GM04504 (cell line): Measurements from ENCODE around the gene NUMB.

Source experiments
- DNase-seq: peaks from one replicate; pipeline ENCODE4 v3.0.0-alpha.2; 2012; ENCODE audit warnings: low read depth

Gene NUMB

DNA sequence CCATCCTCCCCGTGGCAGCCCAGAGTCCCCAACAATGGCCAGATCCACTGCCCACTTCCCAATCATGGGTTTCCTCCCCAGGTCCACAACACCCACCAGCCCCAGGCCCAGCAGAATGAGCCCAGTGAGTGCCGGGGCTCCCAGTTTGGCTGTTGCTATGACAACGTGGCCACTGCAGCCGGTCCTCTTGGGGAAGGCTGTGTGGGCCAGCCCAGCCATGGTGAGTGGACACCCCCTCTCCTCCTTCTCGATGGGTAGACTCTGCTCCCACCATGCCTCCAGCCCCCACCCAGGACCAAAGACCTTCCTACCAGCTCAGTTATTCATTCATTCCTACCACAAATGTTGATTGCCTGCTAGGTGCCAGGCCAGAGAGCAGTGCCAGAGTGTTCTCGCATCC, 197.3 kb downstream of the NUMB start:
- no peak for DNase-seq

DNA sequence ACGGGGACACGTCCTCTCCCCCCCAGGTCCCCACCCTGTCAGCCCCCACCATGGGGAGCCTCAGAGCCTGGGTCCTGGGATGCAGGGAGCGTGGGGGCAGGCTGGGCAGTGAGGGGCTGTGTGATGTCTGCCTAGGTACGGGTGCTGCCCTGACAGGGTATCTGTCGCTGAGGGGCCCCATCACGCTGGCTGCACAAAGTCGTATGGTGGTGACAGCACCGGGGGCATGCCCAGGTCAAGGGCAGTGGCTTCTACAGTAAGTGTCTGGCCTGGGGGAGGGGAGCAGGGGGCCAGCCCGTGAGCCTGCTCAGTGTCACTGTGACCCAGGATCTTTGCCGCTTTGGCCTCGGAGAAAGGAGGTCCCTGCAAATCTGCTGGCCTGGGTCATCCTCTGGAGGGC, 197.8 kb downstream of the NUMB start:
- DNase-seq = no peak

DNA sequence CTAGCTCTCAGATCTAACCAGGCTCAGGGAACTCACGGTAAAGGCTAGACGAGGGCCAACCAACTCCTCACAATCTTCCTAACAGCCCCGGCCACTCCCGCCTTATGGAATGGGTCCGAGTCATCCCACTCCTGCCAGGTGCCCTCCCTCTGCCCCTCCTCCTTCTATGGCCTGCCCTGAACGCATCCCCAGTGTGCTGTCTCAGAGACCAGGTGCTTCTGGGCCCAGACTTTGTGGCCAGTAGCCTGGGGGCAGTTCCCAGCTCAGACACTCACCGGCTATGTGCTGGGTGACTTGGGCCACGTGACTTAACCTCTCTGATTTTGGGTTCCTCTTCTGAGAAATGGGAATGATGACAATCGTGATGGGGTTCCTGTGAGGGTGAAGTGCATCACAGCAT, 198.5 kb downstream of the NUMB start:
- no peak for DNase-seq

DNA sequence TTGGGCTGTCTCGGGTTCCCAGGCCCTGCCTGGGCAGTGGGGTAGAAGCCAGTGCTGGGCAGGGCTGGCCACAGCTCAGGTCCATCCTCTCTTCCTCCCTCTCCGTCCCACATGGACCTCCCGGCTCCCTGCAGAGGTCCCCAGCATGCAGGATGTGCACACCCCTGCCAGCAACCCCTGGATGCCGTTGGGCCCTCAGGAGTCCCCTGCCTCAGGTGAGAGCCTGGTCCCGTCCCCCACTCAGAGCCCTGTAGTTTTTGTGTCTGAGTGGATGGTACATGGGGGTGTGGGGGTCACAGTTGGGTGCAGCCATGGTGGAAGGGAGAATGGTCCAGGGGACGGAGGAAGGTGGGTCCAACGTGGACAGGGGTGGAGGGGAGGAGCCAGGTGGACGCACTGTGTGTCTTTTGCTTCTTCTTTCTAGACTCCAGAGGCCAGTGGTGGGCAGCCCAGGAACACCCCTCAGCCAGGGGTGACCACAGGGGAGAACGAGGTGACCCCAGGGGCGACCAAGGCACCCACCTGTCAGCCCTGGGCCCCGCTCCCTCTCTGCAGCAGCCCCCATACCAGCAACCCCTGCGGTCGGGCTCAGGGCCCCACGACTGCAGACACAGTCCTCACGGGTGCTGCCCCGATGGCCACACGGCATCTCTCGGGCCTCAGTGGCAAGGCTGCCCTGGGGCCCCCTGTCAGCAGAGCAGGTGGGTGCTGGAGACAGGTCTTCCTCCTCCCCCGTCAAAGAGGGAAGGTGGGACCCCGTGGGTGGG, 199.3 kb downstream of the NUMB start:
- DNase-seq = no peak

DNA sequence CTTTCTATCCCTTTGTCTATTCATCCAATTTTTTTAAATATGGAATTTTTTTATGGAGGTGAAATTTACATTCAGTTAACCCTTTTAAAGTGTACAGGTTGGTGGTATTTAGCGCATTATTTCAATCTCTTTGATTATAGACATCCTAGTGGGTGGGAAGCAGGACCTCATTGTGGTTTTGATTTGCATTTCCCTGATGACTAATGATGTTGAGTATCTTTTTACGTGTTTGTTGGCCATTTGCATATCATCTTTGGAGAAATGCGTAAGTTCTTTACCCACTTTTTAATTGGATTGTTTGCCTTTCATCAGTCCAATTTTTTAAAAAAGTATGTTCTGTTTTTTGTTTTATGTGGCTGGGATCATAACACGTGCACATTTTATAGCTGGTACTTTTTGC, 200.3 kb downstream of the NUMB start:
- no peak for DNase-seq

DNA sequence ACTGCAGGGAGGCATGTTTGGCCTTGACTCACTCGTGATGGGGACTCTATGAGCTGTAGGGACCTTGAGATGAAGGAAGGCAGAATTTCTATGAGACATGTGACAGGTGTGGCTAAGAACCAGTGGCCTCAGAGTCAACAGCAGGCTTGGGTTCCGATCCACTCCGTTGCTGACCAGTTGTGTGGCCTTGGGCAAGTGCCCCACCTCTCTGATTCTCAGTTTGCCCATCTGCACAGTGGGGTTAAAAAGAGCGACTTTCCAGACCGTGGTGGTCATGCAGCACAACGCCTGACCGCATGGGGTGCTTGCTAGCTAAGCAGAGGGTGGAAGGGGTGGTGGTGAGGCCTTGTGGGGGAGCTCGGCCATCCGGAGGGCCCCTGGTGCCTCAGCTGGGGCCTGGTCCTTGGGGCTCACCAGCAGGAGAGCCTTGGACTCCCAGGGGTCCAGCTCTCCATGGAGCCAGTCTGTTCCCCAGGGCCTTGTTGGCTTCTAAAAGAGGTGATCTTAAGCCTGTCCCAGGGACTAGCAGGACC, 202.6 kb downstream of the NUMB start:
- DNase-seq = no peak

DNA sequence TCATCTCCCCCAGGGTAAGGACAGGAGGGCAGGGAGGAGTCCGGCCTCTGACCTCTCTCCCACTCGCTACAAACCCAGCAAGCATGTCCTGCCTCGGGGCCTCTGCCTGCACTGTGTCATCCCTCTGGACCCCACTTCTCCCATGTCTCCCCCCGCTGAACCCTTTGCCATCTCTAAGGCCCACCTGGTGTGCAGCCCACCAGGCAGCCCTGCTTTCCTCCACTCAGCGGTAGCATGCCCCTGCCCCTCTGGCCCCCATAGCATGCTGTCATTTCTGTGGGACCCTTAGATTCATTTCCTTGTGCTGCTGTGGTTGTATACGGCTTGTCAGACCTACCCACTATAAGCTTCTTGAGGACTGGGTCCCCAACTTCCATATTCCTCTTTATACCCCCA, 203.3 kb downstream of the NUMB start:
- DNase-seq = no peak

DNA sequence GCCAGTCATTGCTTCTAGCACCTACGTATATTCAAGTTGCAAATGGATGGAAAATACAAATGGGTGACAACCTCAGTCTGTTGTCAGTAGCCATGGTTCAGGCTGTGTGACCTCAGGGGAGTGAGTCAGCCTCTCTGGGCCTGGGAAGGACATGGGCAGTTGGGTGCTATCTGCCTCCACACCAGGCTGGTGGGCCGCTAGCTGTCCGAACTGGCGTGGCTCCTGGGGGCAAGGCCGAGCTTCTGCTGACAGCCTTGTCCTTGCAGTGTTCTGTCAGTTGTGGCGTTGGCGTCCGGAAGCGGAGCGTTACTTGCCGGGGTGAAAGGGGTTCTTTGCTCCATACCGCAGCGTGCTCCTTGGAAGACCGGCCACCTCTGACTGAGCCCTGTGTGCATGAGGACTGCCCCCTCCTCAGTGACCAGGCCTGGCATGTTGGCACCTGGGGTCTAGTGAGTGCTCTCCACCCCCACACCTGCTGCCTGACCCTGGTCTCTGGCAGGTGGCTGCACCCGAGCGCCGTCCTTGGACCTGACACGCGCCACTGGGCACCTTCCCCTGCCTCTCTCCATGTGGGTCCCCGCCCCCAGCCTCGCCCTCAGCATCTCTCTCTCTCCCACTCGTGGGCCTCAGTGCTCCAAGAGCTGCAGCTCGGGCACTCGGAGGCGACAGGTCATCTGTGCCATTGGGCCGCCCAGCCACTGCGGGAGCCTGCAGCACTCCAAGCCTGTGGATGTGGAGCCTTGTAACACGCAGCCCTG, 203.9 kb downstream of the NUMB start:
- no peak for DNase-seq

DNA sequence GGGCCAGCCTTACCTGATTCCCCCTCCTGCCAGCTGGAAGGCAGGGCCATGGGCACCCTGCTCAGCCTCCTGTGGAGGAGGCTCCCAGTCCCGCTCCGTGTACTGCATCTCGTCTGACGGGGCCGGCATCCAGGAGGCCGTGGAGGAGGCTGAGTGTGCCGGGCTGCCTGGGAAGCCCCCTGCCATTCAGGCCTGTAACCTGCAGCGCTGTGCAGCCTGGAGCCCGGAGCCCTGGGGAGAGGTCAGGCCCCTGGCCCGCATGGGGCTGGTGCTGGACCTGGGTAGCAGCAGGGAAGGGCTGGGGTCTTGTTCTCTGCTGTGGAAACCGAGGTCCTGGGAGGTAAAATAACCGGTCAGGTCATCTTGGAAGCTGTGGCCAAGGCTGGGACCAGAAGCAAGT, 204.6 kb downstream of the NUMB start:
- no peak for DNase-seq

DNA sequence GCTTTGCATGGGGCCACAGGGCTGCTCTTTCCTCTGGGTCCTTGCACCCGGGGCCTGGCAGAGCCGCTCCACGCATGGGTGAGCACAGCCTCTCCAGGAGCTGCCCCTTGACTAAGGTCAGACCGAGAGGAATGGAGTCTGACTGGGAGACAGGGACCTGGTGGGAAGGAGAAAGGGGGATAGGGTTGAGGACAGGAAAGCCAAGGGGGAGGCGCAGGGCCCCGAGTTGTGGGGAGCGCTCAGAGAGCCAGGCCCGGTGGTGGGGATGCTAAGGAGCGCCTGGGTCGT, 205.1 kb downstream of the NUMB start:
- no peak for DNase-seq

DNA sequence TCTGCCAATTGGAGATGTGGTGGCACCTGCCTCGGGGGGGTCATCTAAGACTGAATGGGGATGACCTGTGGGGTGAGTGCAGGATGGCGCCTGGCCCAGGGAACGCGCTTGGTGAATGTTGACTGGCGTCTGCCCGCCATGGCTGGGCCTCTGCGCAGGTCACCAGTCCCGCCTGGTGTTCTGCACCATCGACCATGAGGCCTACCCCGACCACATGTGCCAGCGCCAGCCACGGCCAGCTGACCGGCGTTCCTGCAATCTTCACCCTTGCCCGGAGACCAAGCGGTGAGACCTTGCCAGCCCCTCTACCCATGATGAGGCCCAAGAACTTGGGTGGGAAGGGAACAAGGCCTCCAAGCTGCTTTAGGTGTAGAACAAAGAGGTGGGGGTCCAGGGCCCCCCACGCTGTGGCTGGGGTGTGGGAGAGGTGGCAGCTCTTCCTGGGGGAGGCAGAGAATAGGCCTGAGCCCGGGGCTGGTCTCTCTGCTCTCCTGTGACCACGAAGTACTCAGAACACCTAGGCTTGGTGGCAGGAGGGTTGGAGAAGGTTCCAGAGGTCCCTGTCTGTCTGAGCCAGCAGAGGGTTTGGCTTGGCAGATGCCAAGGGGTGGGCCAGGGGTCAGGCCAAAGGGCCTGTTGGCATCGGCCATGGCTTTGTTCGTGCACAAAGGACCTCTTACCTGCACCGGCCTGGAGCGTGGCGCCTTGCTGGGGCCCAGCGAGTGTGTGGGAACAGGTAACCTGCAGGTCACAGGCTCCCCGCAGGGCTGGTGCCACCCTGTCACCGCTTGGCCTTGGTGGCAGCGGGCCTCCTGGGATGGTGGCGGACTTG, 205.6 kb downstream of the NUMB start:
- DNase-seq = no peak

DNA sequence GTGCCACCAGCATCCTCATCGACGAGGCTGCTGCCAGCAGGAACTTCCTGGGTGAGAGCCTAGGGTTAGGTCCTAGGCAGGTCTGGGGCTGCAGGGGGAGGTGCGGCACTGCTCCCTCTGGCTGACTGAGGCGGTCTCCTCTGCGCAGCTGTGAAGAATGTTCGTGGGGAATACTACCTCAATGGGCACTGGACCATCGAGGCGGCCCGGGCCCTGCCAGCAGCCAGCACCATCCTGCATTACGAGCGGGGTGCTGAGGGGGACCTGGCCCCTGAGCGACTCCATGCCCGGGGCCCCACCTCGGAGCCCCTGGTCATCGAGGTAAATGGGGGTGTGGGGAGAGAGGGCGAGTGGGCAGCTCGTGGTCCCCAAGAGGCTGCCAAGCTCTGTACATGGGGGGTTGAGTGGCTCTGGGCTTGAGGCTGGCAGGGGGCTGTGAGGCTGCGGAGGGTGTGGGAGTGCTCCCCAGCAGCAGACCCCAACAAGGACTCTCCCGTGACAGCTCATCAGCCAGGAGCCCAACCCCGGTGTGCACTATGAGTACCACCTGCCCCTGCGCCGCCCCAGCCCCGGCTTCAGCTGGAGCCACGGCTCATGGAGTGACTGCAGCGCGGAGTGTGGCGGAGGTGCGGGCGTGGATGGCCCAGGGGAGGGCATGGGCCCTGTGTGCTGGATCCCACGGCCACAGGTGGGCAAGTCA, 206.7 kb downstream of the NUMB start:
- DNase-seq = no peak

DNA sequence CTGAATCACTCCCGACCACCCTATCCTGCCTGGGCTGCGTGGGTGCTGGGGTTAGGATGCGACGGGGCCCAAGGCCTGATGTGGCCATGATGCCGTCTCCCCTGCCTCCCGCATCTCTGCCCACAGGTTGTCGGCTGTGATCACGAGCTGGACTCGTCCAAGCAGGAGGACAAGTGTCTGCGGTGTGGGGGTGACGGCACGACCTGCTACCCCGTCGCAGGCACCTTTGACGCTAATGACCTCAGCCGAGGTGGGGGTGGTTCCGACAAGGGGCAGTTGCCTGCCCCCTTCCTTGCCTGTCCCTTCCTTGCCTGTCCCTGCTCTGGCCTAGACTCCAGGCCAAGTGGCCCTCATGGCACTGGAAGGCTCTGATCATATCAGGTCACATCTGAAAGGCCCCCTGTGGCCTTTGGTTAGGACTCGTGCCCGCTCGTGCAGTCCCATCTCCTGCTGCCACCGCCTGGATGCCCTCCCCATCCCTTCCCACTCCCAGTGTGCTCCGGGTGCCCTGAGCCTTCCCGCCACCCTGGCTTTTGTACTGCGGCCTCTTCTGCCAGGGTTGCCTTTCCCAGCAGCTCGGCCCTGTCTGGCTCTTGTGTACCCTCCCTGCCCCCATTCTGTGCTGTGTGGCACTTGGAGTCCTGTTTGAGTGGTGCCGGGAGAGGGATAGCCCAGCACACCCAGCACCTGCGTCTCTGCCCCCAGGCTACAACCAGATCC, 207.4 kb downstream of the NUMB start:
- DNase-seq = no peak

DNA sequence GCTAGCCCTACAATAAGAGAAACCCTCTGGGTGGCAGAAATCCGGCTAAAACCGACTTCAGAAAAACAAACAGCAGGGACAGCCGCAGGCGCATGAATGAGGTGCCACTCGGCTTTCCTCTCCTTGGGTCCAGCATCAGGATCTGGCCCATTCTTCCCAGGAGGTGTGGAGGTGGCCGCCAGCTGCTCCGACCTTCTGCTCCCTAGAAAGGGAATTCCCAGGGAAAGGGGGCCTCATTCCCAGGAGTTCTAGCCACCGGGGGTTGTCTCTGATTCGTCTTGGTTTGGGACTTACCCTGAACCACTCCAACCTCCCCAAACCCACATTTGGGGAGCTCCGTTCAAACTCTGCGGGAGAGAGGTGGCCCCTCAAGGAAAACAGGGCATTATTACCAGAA, 208.0 kb downstream of the NUMB start:
- no peak for DNase-seq

DNA sequence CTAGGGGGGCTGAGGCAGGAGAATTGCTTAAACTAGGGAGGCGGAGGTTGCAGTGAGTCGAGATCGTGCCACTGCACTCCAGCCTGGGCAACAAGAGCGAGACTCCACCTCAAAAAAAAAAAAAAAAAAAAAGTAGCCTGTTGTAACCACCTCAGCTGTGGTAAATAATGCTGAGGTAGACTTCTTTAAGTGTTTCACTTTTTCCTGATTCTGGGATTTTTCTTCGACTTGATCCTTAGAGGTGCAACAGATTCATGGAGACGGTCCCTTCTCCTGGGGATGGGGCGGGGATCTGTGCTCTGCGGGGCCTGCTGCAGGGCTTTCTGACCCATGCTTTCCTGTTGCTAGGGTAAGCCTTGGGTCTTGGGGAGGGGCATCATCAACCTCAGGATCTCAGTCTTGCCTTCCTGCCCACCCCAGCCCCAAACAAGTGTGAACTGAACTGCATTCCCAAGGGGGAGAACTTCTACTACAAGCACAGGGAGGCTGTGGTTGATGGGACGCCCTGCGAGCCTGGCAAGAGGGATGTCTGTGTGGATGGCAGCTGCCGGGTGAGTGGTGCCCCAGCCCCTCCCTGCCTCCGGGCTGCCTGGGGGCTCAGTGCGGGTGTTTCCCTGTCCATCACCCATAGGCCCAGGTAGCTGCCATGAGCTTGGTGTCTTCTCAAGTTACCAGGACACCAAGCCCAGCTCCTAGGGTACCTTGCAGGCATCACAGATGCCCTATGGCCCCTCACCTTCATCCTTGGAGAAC, 208.6 kb downstream of the NUMB start:
- DNase-seq = no peak

DNA sequence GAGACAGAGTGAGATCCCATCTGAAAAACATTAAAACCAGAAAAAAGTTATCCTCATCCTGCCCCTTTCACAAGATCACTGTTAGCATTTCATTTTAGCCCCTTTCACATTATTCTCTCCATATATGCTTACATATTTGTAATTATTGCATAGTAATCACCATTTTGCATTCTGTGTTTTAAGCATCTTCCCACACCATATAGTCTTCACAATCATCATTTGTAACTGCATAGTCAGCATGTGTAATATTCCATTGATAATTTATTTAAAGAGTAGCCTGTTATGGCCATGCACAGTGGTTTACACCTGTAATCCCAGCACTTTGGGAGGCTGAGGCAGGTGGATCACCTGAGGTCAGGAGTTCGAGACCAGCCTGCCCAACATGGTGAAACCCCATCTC, 209.2 kb downstream of the NUMB start:
- DNase-seq = no peak

DNA sequence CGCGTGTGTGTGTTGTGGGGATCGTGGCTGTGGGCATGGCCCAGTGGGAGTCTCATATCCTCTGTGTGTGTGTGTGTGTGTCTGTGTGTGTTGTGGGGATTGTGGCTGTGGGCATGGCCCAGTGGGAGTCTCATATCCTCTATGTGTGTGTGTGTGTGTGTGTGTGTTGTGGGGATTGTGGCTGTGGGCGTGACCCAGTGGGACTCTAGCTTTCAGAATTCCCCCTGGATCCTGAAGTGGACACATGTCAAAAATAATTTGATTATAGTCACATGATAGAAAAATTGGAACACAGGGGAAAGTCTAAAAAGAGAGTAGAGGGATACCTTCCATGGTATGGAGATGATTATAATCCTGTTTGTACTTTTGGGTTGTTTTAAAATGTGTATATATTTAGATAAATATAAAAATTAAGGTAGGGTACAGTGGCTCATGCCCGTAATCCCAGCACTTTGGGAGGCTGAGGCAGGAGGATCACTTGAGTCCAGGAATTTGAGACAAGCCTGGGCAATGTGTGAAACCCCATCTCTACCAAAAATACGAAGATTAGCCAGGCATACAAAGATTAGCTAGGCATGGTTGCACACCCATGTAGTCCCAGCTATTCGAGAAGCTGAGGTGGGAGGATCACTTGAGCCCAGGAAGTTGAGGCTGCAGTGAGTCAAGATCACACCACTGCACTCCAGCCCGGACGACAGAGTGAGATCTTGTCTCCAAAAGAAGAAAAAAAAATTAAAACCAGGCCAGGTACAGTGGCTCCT, 210.1 kb downstream of the NUMB start:
- DNase-seq = no peak

DNA sequence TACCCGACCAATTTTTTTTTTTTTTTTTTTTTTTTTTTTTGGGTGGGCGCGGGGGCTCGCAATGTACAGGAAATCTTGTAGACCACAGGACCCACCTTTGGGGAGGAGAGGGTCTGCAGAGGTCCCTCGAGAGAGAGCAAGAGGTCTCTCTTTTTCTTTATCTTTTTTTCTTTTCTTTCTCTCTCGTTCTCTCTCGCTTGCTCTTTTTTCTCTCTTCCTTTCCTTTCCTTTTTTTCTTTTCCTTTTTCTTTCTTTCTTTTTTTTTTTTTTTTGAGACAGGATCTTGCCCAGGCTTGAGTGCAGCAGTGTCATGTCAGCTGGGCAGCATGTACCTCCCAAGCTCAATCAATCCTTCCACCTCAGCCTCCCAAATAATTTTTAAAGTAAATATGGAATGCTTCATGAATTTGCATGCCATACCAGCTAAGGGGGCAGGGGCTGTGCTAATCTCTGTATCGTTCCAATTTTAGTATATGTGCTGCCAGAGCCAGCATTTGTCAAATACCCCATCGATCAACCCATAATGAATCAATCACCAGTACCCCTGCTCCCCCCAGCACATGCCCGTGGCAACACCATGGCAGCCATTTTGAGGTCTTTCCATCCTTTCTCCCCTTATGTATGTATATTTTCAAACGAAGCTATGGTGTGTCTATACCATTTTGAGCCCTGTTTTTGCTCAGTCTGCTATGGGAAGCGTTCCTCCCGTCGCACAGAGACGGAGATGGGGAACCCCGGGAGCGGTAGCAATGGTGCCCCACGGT, 211.8 kb downstream of the NUMB start:
- DNase-seq = no peak
